Tibial nerve (tissue), 3 donors: ENCODE measurements around the gene ARID1B.

ENCODE experiments used
- CTCF ChIP-seq, 5 experiments: fragments of 200-600 bp in 3 of 5; fragments of 450-650 bp in 2 of 5; sonication (generic) in 3 of 5; IDR thresholded peaks; one replicate each; pipeline ENCODE4 v1.5.1; 2016 to 2019; ENCODE audit warnings: antibody characterized with exemption in 5 of 5, mild to moderate bottlenecking in 3 of 5, moderate library complexity in 2 of 5
- POLR2A ChIP-seq, 2 donors: fragments of 450-650 bp; IDR thresholded peaks; one replicate each; pipeline ENCODE4 v1.6.1; 2017; ENCODE audit warnings: antibody characterized with exemption in 2 of 2, mild to moderate bottlenecking in 2 of 2, moderate library complexity in 2 of 2

GRCh38 chr6:156980515-156980914 lies 203.3 kb downstream of the ARID1B start:
- no peak for TF ChIP-seq CTCF (IDR thresholded peaks at IDR 0.05)
- no peak for TF ChIP-seq POLR2A (IDR thresholded peaks at IDR 0.05)
